K562 (cell line): ENCODE measurements around the gene THADA. TPM values are rescaled to one million over a fixed set of nuclear protein-coding genes. Genes with fewer than 3 reads are reported as not detected.

Source experiments
- CHAMP1 ChIP-seq: fragments of 450-650 bp; IDR thresholded peaks from 2 replicates; pipeline ENCODE4 v1.6.1; 2016; ENCODE audit warnings: mild to moderate bottlenecking
- HDAC3 ChIP-seq: fragments of 450-650 bp; IDR thresholded peaks from 2 replicates; pipeline ENCODE4 v1.6.1; 2018; ENCODE audit warnings: borderline replicate concordance, mild to moderate bottlenecking, moderate library complexity; ENCODE audit not compliant: partially characterized antibody
- HNRNPH1 ChIP-seq: fragments of 200-400 bp; formaldehyde crosslinking; optimal IDR thresholded peaks from 2 replicates; pipeline ENCODE3; 2017; ENCODE audit warnings: low read depth, mild to moderate bottlenecking, low read length, moderate library complexity
- PCBP1 ChIP-seq: fragments of 200-400 bp; formaldehyde crosslinking; IDR thresholded peaks from 2 replicates; pipeline ENCODE4 v1.6.1; 2018; ENCODE audit warnings: mild to moderate bottlenecking, low read depth, low read length; ENCODE audit not compliant: poor library complexity, severe bottlenecking
- PHTF2 ChIP-seq: fragments of 250-450 bp; sonication (Bioruptor Pico); IDR thresholded peaks from 2 replicates; pipeline ENCODE4 v1.5.0; 2021; ENCODE audit warnings: mild to moderate bottlenecking
- POLR3A ChIP-seq: IDR thresholded peaks from 2 replicates; pipeline ENCODE4 v1.6.1; 2011; ENCODE audit warnings: borderline replicate concordance, mild to moderate bottlenecking, moderate library complexity; ENCODE audit not compliant: insufficient read length, insufficient read depth; ENCODE audit errors: extremely low read depth
- RNF219 ChIP-seq: fragments of 250-450 bp; sonication (Bioruptor Pico); IDR thresholded peaks from 2 replicates; pipeline ENCODE4 v1.5.0; 2022; ENCODE audit warnings: mild to moderate bottlenecking
- SAP30 ChIP-seq: fragments of 200-600 bp; sonication (generic); IDR thresholded peaks from 2 replicates; pipeline ENCODE4 v1.6.1; 2012; ENCODE audit warnings: borderline replicate concordance, low read depth, mild to moderate bottlenecking, moderate library complexity, low read length, control low read depth, inconsistent platforms; ENCODE audit not compliant: insufficient read depth, poor library complexity, severe bottlenecking
- TAL1 ChIP-seq: fragments of 450-650 bp; IDR thresholded peaks from 2 replicates; pipeline ENCODE4 v1.6.1; 2016; ENCODE audit warnings: mild to moderate bottlenecking
- THAP12 ChIP-seq: fragments of 250-450 bp; sonication (Bioruptor Pico); IDR thresholded peaks from 2 replicates; pipeline ENCODE4 v1.9.0; 2021; ENCODE audit warnings: mild to moderate bottlenecking, inconsistent platforms
- ZNF584 ChIP-seq: fragments of 200-800 bp; sonication (Bioruptor generic); IDR thresholded peaks from 2 replicates; pipeline ENCODE4 v1.6.1; 2016; ENCODE audit warnings: low read depth, mild to moderate bottlenecking, missing genetic modification characterization, missing compliant biosample characterization
- polyA plus RNA-seq, 8 experiments: library from polyadenylated mRNA; depleted of rRNA in 4 of 8; stranded (reverse) in 5 of 8; unstranded in 3 of 8; fragments of >200 nt; fragmentation: Nextera tagmentation in 2 of 8; fragmentation: Illumina TruSeq in 1 of 8; extraction: Ambion mirVana in 2 of 8; extraction: Trizol in 1 of 8; gene quantifications; 2 replicates each; pipeline versions ENCODE4 v1.2.1 to v1.2.3, GENCODE V29; 2011 to 2014; ENCODE audit warnings: inconsistent platforms in 1 of 8, missing spikeins in 1 of 8
- total RNA-seq, 7 experiments: library from RNA; depleted of rRNA in 6 of 7; stranded (reverse); fragments of >200 nt in 6 of 7; fragmentation: Illumina TruSeq in 2 of 7; extraction: Trizol in 2 of 7; gene quantifications; 2 replicates each; pipeline versions ENCODE4 v1.2.1 to v1.2.3, GENCODE V29; 2011 to 2021; ENCODE audit warnings: low replicate concordance in 1 of 7
- TF ChIP-seq, protein P1 (sequence below): fragments of 450-650 bp; conservative IDR thresholded peaks from 2 replicates; pipeline ENCODE4 v1.6.1; 2016; ENCODE audit warnings: missing genetic modification characterization, low read depth, mild to moderate bottlenecking, missing compliant biosample characterization, moderate library complexity
- TF ChIP-seq, protein P2 (sequence below): fragments of 250-450 bp; sonication (Bioruptor Pico); IDR thresholded peaks from 2 replicates; pipeline ENCODE4 v1.5.0; 2020; ENCODE audit warnings: mild to moderate bottlenecking, borderline replicate concordance

THADA gene
- total and polyA plus RNA-seq, 9 of the 15 experiments (the other 6 are each of a cell fraction or from before 2014, with no cell fraction given), result 17.8 to 34.7 (median 31.9) TPM

DNA sequence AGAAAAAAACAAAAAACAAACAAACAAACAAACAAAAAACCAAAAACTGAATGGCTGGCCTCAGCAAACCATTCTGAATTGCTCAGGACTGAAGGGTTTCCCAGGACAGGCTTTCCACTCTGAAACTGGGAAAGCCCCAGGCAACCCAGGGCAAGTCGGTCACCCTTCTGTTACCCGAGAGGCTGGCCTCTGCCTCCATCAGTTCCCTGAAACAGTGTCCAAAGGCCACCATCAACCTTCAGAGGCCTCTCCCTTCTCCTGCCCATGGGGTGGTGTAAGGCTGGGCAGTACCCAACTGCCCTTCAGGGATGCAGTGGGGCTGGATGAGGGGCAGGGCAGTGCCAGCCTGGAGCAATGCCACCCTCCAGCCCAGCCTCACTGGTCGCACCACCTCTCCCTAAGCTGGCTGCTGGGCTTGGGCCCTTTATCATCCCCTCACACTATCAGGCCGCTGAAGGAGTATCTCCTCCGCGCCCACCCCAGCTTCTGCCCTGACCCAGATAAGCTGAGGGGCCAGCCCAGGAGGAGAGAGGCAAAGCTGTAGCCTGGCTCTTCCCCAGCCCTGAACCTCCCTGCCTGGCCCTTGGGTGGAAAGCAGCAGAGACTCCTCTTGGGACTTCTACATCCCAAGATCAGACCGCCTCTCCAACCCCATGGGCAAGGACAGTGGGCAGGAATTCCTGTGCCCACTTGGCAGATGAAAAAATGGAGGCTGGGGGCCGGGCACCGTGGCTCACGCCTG is 405.4 kb downstream of the THADA start (continued):
- 0 out of 2 replicates have a peak, but pooled peaks have one; percentile 56 for TF ChIP-seq CHAMP1
- TF ChIP-seq RNF219, result no peak
- no peak for TF ChIP-seq POLR3A
- TF ChIP-seq THAP12, result 0 out of 2 replicates have a peak, but pooled peaks have one; percentile 42
- TF ChIP-seq SAP30, result no peak
- peak; percentile 45 for TF ChIP-seq HDAC3
- no peak for TF ChIP-seq HNRNPH1
- TF ChIP-seq, protein P1, sequence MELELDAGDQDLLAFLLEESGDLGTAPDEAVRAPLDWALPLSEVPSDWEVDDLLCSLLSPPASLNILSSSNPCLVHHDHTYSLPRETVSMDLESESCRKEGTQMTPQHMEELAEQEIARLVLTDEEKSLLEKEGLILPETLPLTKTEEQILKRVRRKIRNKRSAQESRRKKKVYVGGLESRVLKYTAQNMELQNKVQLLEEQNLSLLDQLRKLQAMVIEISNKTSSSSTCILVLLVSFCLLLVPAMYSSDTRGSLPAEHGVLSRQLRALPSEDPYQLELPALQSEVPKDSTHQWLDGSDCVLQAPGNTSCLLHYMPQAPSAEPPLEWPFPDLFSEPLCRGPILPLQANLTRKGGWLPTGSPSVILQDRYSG (tag), result peak; percentile 53; the same call in 1 of the 2 replicates
- TF ChIP-seq, protein P2, sequence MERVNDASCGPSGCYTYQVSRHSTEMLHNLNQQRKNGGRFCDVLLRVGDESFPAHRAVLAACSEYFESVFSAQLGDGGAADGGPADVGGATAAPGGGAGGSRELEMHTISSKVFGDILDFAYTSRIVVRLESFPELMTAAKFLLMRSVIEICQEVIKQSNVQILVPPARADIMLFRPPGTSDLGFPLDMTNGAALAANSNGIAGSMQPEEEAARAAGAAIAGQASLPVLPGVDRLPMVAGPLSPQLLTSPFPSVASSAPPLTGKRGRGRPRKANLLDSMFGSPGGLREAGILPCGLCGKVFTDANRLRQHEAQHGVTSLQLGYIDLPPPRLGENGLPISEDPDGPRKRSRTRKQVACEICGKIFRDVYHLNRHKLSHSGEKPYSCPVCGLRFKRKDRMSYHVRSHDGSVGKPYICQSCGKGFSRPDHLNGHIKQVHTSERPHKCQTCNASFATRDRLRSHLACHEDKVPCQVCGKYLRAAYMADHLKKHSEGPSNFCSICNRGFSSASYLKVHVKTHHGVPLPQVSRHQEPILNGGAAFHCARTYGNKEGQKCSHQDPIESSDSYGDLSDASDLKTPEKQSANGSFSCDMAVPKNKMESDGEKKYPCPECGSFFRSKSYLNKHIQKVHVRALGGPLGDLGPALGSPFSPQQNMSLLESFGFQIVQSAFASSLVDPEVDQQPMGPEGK (CRISPR knock-in tag), result no peak
- TF ChIP-seq TAL1, result peak; percentile 90
- no peak for TF ChIP-seq ZNF584
- no peak for TF ChIP-seq PHTF2 (CRISPR knock-in tag)
- TF ChIP-seq PCBP1, result no peak
